Tibial nerve (tissue), 4 donors: ENCODE data around the gene OBSCN.

Experiments
- EP300 ChIP-seq, 2 donors: sonication (generic); formaldehyde crosslinking; IDR thresholded peaks; one replicate each; pipeline ENCODE4 v1.6.1; 2017; ENCODE audit warnings: antibody characterized with exemption in 2 of 2, mild to moderate bottlenecking in 1 of 2
- POLR2A ChIP-seq, 2 donors: fragments of 450-650 bp; IDR thresholded peaks; one replicate each; pipeline ENCODE4 v1.6.1; 2017; ENCODE audit warnings: antibody characterized with exemption in 2 of 2, mild to moderate bottlenecking in 2 of 2, moderate library complexity in 2 of 2
- TF ChIP-seq, protein P1 (sequence below), 5 experiments: fragments of 200-600 bp in 3 of 5; fragments of 450-650 bp in 2 of 5; sonication (generic) in 3 of 5; IDR thresholded peaks; one replicate each; pipeline ENCODE4 v1.5.1; 2016 to 2019; ENCODE audit warnings: antibody characterized with exemption in 5 of 5, mild to moderate bottlenecking in 3 of 5, moderate library complexity in 2 of 5

DNA sequence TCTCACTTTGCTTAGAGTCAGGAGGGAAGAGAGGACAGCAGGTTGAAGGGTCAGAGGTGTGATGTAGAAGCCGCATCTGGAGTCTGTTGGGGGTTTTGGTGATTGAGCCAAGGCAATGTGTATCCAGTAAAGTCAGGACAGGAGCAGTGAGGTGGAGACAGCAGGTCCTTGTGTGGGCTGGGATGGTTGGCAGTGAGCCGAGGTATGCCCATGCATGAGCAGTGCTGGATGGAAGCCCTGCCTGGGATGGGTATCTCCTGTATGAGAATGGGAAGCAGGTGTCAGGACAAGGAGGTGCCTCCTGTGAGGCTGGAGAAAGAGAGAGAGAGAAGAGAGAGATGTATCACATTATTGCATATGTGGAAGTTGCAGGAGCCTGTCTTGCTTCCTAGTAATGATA lies 90.0 kb downstream of the OBSCN start:
- TF ChIP-seq, protein P1, sequence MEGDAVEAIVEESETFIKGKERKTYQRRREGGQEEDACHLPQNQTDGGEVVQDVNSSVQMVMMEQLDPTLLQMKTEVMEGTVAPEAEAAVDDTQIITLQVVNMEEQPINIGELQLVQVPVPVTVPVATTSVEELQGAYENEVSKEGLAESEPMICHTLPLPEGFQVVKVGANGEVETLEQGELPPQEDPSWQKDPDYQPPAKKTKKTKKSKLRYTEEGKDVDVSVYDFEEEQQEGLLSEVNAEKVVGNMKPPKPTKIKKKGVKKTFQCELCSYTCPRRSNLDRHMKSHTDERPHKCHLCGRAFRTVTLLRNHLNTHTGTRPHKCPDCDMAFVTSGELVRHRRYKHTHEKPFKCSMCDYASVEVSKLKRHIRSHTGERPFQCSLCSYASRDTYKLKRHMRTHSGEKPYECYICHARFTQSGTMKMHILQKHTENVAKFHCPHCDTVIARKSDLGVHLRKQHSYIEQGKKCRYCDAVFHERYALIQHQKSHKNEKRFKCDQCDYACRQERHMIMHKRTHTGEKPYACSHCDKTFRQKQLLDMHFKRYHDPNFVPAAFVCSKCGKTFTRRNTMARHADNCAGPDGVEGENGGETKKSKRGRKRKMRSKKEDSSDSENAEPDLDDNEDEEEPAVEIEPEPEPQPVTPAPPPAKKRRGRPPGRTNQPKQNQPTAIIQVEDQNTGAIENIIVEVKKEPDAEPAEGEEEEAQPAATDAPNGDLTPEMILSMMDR (IDR thresholded peaks at IDR 0.05): no peak
- TF ChIP-seq POLR2A (IDR thresholded peaks at IDR 0.05) (no peak), EP300 (IDR thresholded peaks at IDR 0.05) (no peak)
